HepG2 (cell line): ENCODE results near the gene RUBCNL. TPM values are rescaled to one million over a fixed set of nuclear protein-coding genes. Genes with fewer than 3 reads are reported as not detected.

Source experiments
- ATAC-seq: fragments of 200-7000 bp; cut with Tn5 transposase; 3 replicates; pipeline ENCODE4 v1.9.1; 2020; ENCODE audit warnings: mild to moderate bottlenecking, moderate library complexity
- BruUV-seq: library from RNA; stranded (reverse); fragments of 400-500 nt; replicated peaks from 2 replicates; lab custom pipeline; 2021; lab: Mats Ljungman, UMichigan
- CTCF ChIA-PET: fragments of 300-600 bp; formaldehyde crosslinking; extraction: SDS; loops from one replicate; lab custom pipeline; 2021; ENCODE audit warnings: low total read pairs, inconsistent platforms, low intra/inter-chr PET ratio; lab: Yijun Ruan, JAX
- POLR2A ChIA-PET: fragments of 350-600 bp; sonication (Branson Sonifier 250); formaldehyde crosslinking; loops from one replicate; lab custom pipeline; 2020; ENCODE audit warnings: antibody characterized with exemption, inconsistent platforms; lab: Yijun Ruan, JAX
- DNase-seq: peaks from one replicate; pipeline ENCODE4 v3.0.0-alpha.2; 2015; ENCODE audit warnings: low spot score
- FAIRE-seq: peaks from 3 replicates; lab custom pipeline; 2011; peaks lifted over from hg19 to GRCh38; lab: Jason Lieb, UNC
- H2AFZ ChIP-seq: one replicate; pipeline ENCODE4 v1.6.1; 2011; ENCODE audit warnings: low read length, inconsistent platforms
- H3K27ac ChIP-seq: fragments of 300-600 bp; 3 replicates; pipeline ENCODE4 v1.8.0; 2011; ENCODE audit warnings: mixed run types, mild to moderate bottlenecking, mixed read lengths, low read length, inconsistent platforms; ENCODE audit not compliant: insufficient read depth; ENCODE audit errors: extremely low read length
- H3K27me3 ChIP-seq, 2 experiments: fragments of 200-600 bp in 1 of 2; 2 replicates in 1 of 2; 3 replicates in 1 of 2; pipeline versions ENCODE4 v1.6.0 to v1.8.0; 2011; ENCODE audit warnings: low read length in 2 of 2, mild to moderate bottlenecking in 2 of 2, moderate library complexity in 2 of 2, inconsistent platforms in 1 of 2; ENCODE audit not compliant: insufficient read depth in 2 of 2, control insufficient read depth in 1 of 2
- H3K36me3 ChIP-seq, 2 experiments: fragments of 200-600 bp in 1 of 2; replicated peaks in 1 of 2; 2 replicates in 1 of 2; 3 replicates in 1 of 2; pipeline versions ENCODE4 v1.5.1 to v1.8.0; 2011; ENCODE audit warnings: low read length in 2 of 2, inconsistent platforms in 1 of 2; ENCODE audit not compliant: insufficient read depth in 2 of 2, control insufficient read depth in 1 of 2
- H3K4me1 ChIP-seq: 2 replicates; pipeline ENCODE4 v1.5.1; 2012; ENCODE audit warnings: low read length, inconsistent platforms; ENCODE audit not compliant: insufficient read depth
- H3K4me2 ChIP-seq: 2 replicates; pipeline ENCODE4 v1.6.0; 2011; ENCODE audit warnings: low read depth, low read length, inconsistent platforms
- H3K4me3 ChIP-seq, 3 experiments: fragments of 200-600 bp in 1 of 3; sonication (generic), shearing (Covaris generic) in 1 of 3; replicated peaks in 1 of 3; 2 replicates each; pipeline ENCODE4 v1.5.1; 2011 to 2016; ENCODE audit warnings: low read length in 3 of 3, inconsistent platforms in 2 of 3, low read depth in 2 of 3, mild to moderate bottlenecking in 2 of 3, control low read depth in 1 of 3, mixed read lengths in 1 of 3; ENCODE audit not compliant: insufficient read depth in 1 of 3
- H3K79me2 ChIP-seq: one replicate; pipeline ENCODE4 v1.6.1; 2011; ENCODE audit warnings: low read length, inconsistent platforms; ENCODE audit not compliant: insufficient read depth
- H3K9ac ChIP-seq: 2 replicates; pipeline ENCODE4 v1.6.0; 2011; ENCODE audit warnings: mild to moderate bottlenecking, low read depth, low read length, inconsistent platforms; ENCODE audit not compliant: insufficient read depth
- H3K9me3 ChIP-seq: 2 replicates; pipeline ENCODE4 v1.5.1; 2012; ENCODE audit warnings: mild to moderate bottlenecking, low read length
- H4K20me1 ChIP-seq: 2 replicates; pipeline ENCODE4 v1.6.0; 2011; ENCODE audit warnings: inconsistent platforms, mild to moderate bottlenecking, low read length, moderate library complexity; ENCODE audit not compliant: insufficient read depth
- AHR ChIP-seq: IDR thresholded peaks from 2 replicates; pipeline ENCODE4 v1.6.1; 2018; ENCODE audit warnings: missing genetic modification reagents, missing compliant biosample characterization
- ATM ChIP-seq: fragments of 450-650 bp; IDR thresholded peaks from 2 replicates; pipeline ENCODE4 v1.7.1; 2017; ENCODE audit warnings: mild to moderate bottlenecking, borderline replicate concordance
- CAMTA2 ChIP-seq: sonication (generic); formaldehyde crosslinking; IDR thresholded peaks from 2 replicates; pipeline ENCODE4 v1.4.0; 2020; ENCODE audit warnings: mild to moderate bottlenecking, missing genetic modification reagents, borderline replicate concordance
- SRSF4 ChIP-seq: fragments of 200-400 bp; formaldehyde crosslinking; IDR thresholded peaks from one replicate; pipeline ENCODE4 v1.6.1; 2018; ENCODE audit warnings: mild to moderate bottlenecking, low read depth, low read length, moderate library complexity; ENCODE audit not compliant: poor library complexity, severe bottlenecking
- TAF15 ChIP-seq: fragments of 200-400 bp; formaldehyde crosslinking; IDR thresholded peaks from one replicate; pipeline ENCODE4 v1.6.1; 2018; ENCODE audit warnings: mild to moderate bottlenecking, low read depth, low read length; ENCODE audit not compliant: poor library complexity, severe bottlenecking
- ZNF7 ChIP-seq: IDR thresholded peaks from 2 replicates; pipeline ENCODE4 v1.6.1; 2016; ENCODE audit warnings: missing biosample characterization, missing genetic modification reagents
- ZNF766 ChIP-seq: sonication (generic); formaldehyde crosslinking; IDR thresholded peaks from 2 replicates; pipeline ENCODE4 v1.5.0; 2020; ENCODE audit warnings: missing genetic modification reagents, borderline replicate concordance
- ZSCAN12 ChIP-seq: sonication (generic); formaldehyde crosslinking; IDR thresholded peaks from 2 replicates; pipeline ENCODE4 v1.9.0; 2021; ENCODE audit warnings: mild to moderate bottlenecking, missing genetic modification reagents
- ZZZ3 ChIP-seq: sonication (generic); formaldehyde crosslinking; IDR thresholded peaks from 2 replicates; pipeline ENCODE4 v1.4.0; 2020; ENCODE audit warnings: missing genetic modification reagents, mild to moderate bottlenecking, borderline replicate concordance
- in situ Hi-C: cut with HindIII; loops from 2 replicates; pipeline ENCODE4 v1.10.0; 2017; ENCODE audit warnings: low pct_unique_long_range_greater_than_20kb; ENCODE audit not compliant: extremely low pct_ligation_motif_present
- intact Hi-C: fragments of 100-400 bp; cut with micrococcal nuclease; formaldehyde crosslinking; loops from one replicate; pipeline ENCODE4 v1.10.0; 2022; ENCODE audit not compliant: unreplicated experiment
- polyA plus RNA-seq, 8 experiments: library from polyadenylated mRNA; depleted of rRNA in 3 of 8; stranded (reverse) in 7 of 8; unstranded in 1 of 8; fragments of >200 nt; fragmentation: Illumina TruSeq in 4 of 8; extraction: Trizol in 4 of 8; gene quantifications; 2 replicates each; pipeline versions ENCODE4 v1.2.1 to v1.2.3, GENCODE V29; 2011 to 2016; ENCODE audit warnings: low read depth in 4 of 8, missing spikeins in 1 of 8, mixed read lengths in 1 of 8; ENCODE audit not compliant: insufficient read depth in 1 of 8
- total RNA-seq, 5 experiments: library from RNA; depleted of rRNA; stranded (reverse); fragments of >200 nt; fragmentation: Illumina TruSeq; extraction: Trizol; gene quantifications; 2 replicates each; pipeline ENCODE4 v1.2.3, GENCODE V29; 2016; ENCODE audit warnings: low read depth in 1 of 5
- TF ChIP-seq, protein P1 (sequence below): sonication (generic); formaldehyde crosslinking; IDR thresholded peaks from 2 replicates; pipeline ENCODE4 v1.9.0; 2021; ENCODE audit warnings: missing genetic modification reagents, borderline replicate concordance
- TF ChIP-seq, protein P2 (sequence below): sonication (generic); formaldehyde crosslinking; IDR thresholded peaks from 2 replicates; pipeline ENCODE4 v1.4.0; 2020; ENCODE audit warnings: mild to moderate bottlenecking, missing genetic modification reagents

The RUBCNL gene
- total and polyA plus RNA-seq, 2 of the 13 experiments (the other 11 are each of a cell fraction or from before 2014, with no cell fraction given): not detected

DNA sequence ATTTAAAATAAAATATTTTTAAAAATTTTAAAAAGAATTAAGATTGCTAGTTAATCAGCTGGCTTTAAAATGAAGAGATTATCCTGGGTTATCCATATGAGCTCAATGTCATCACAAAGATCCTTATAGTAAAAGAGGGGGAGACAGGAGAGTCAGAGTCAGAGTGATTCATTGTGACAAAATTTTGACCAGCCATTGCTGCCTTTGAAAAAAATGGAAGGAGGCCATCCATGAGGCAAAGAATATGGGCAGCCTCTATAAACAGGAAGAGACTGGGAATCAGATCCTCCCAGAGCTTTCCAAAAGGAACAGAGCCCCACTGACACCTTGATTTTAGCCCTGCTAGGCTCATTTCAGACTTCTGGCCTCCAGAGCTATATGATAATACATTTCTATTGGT, 9.3 kb upstream of the RUBCNL start:
- ChIA-PET CTCF (no interaction called here), POLR2A (no interaction called here)
- no TSS peak for BruUV-seq
- Histone ChIP-seq H3K4me3 (no peak overlapping the region), H3K79me2 (no peaks in the 10 kb centered on the region), H3K4me2 (no peak overlapping the region), H3K9ac (no peak overlapping the region)
- in situ Hi-C loops: no loop called here
- no peak for TF ChIP-seq ZSCAN12 (CRISPR knock-in tag)
- TF ChIP-seq, protein P1, sequence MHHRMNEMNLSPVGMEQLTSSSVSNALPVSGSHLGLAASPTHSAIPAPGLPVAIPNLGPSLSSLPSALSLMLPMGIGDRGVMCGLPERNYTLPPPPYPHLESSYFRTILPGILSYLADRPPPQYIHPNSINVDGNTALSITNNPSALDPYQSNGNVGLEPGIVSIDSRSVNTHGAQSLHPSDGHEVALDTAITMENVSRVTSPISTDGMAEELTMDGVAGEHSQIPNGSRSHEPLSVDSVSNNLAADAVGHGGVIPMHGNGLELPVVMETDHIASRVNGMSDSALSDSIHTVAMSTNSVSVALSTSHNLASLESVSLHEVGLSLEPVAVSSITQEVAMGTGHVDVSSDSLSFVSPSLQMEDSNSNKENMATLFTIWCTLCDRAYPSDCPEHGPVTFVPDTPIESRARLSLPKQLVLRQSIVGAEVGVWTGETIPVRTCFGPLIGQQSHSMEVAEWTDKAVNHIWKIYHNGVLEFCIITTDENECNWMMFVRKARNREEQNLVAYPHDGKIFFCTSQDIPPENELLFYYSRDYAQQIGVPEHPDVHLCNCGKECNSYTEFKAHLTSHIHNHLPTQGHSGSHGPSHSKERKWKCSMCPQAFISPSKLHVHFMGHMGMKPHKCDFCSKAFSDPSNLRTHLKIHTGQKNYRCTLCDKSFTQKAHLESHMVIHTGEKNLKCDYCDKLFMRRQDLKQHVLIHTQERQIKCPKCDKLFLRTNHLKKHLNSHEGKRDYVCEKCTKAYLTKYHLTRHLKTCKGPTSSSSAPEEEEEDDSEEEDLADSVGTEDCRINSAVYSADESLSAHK (CRISPR knock-in tag): no peak
- TF ChIP-seq ZNF7: no peak
- TF ChIP-seq, protein P2, sequence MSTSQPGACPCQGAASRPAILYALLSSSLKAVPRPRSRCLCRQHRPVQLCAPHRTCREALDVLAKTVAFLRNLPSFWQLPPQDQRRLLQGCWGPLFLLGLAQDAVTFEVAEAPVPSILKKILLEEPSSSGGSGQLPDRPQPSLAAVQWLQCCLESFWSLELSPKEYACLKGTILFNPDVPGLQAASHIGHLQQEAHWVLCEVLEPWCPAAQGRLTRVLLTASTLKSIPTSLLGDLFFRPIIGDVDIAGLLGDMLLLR (CRISPR knock-in tag): no peak
- no peak for TF ChIP-seq ZNF766 (CRISPR knock-in tag)
- TF ChIP-seq AHR (CRISPR knock-in tag): no peak
- TF ChIP-seq TAF15: no peak
- TF ChIP-seq ATM: no peak
- TF ChIP-seq CAMTA2 (CRISPR knock-in tag): no peak
- TF ChIP-seq SRSF4: no peak
- TF ChIP-seq ZZZ3 (CRISPR knock-in tag): no peak
- TF ChIP-seq, all 625 proteins: peak for 0
- no peaks in the 10 kb centered on the region for H3K36me3 ChIP-seq
- intact Hi-C loops: no loop called here
- no peaks in the 10 kb centered on the region for H3K9me3 ChIP-seq
- H4K20me1 ChIP-seq: no peaks in the 10 kb centered on the region
- H2AFZ ChIP-seq: no peak overlapping the region
- no peaks in the 10 kb centered on the region for H3K27me3 ChIP-seq
- H3K4me1 ChIP-seq: no peaks in the 10 kb centered on the region
- H3K27ac ChIP-seq: no peak overlapping the region
- DNase-seq (no peak), FAIRE-seq (no peak), ATAC-seq (no peak)
